SK-N-SH treated with all-trans-retinoic acid at 6 μM for 48 hours (cell line): ENCODE measurements around the gene RPUSD2.

ENCODE experiments used
- ATAC-seq: fragments of 200-7000 bp; cut with Tn5 transposase; 3 replicates; pipeline ENCODE4 v1.9.1; 2020; ENCODE audit warnings: mild to moderate bottlenecking, moderate library complexity
- ARNTL ChIP-seq: fragments of 450-650 bp; formaldehyde crosslinking; IDR thresholded peaks from 2 replicates; pipeline ENCODE4 v1.5.0; 2020; ENCODE audit warnings: low read depth, mild to moderate bottlenecking, moderate library complexity, borderline replicate concordance
- BACH2 ChIP-seq: fragments of 250-450 bp; sonication (Bioruptor Pico); IDR thresholded peaks from 2 replicates; pipeline ENCODE4 v1.9.0; 2021; ENCODE audit warnings: mild to moderate bottlenecking, borderline replicate concordance
- CREB5 ChIP-seq: fragments of 250-450 bp; sonication (Bioruptor Pico); IDR thresholded peaks from 2 replicates; pipeline ENCODE4 v1.5.1; 2020; ENCODE audit warnings: low read depth, mild to moderate bottlenecking, moderate library complexity
- CSDC2 ChIP-seq: fragments of 250-450 bp; sonication (Bioruptor Pico); IDR thresholded peaks from 2 replicates; pipeline ENCODE4 v1.5.0; 2020; ENCODE audit warnings: mild to moderate bottlenecking, moderate library complexity
- CSRNP3 ChIP-seq: fragments of 250-450 bp; sonication (Bioruptor Pico); IDR thresholded peaks from 2 replicates; pipeline ENCODE4 v1.5.1; 2021; ENCODE audit warnings: mild to moderate bottlenecking, moderate library complexity
- ESRRG ChIP-seq: fragments of 250-450 bp; sonication (Bioruptor Pico); IDR thresholded peaks from 2 replicates; pipeline ENCODE4 v1.6.1; 2021; ENCODE audit warnings: mild to moderate bottlenecking
- GLIS3 ChIP-seq: fragments of 250-450 bp; sonication (Bioruptor Pico); IDR thresholded peaks from 2 replicates; pipeline ENCODE4 v1.5.0; 2020; ENCODE audit warnings: mild to moderate bottlenecking, moderate library complexity
- ISL1 ChIP-seq: fragments of 250-450 bp; sonication (Bioruptor Pico); IDR thresholded peaks from 2 replicates; pipeline ENCODE4 v2.1.2; 2022; ENCODE audit warnings: mild to moderate bottlenecking, moderate library complexity
- OSR1 ChIP-seq: fragments of 250-450 bp; sonication (Bioruptor Pico); IDR thresholded peaks from 2 replicates; pipeline ENCODE4 v1.8.0; 2022; ENCODE audit warnings: moderate library complexity, mild to moderate bottlenecking, inconsistent platforms
- PATZ1 ChIP-seq: fragments of 250-450 bp; sonication (Bioruptor Pico); IDR thresholded peaks from 2 replicates; pipeline ENCODE4 v1.8.0; 2020; ENCODE audit warnings: mild to moderate bottlenecking, moderate library complexity, borderline replicate concordance
- POU6F1 ChIP-seq: fragments of 250-450 bp; sonication (Bioruptor Pico); IDR thresholded peaks from 2 replicates; pipeline ENCODE4 v1.8.0; 2021; ENCODE audit warnings: low read depth, mild to moderate bottlenecking, moderate library complexity, borderline replicate concordance
- RARB ChIP-seq: fragments of 250-450 bp; sonication (Bioruptor Pico); IDR thresholded peaks from 2 replicates; pipeline ENCODE4 v1.8.0; 2021; ENCODE audit warnings: mild to moderate bottlenecking, moderate library complexity
- SNAI2 ChIP-seq: fragments of 250-450 bp; sonication (Bioruptor Pico); IDR thresholded peaks from 2 replicates; pipeline ENCODE4 v1.5.0; 2020; ENCODE audit warnings: mild to moderate bottlenecking, moderate library complexity
- TCF4 ChIP-seq: fragments of 250-450 bp; sonication (Bioruptor Pico); IDR thresholded peaks from 2 replicates; pipeline ENCODE4 v1.8.0; 2021; ENCODE audit warnings: mild to moderate bottlenecking, moderate library complexity, borderline replicate concordance
- TSHZ2 ChIP-seq: fragments of 250-450 bp; sonication (Bioruptor Pico); IDR thresholded peaks from 2 replicates; pipeline ENCODE4 v1.5.0; 2020; ENCODE audit warnings: mild to moderate bottlenecking, moderate library complexity
- ZC3H10 ChIP-seq: fragments of 250-450 bp; sonication (Bioruptor Pico); IDR thresholded peaks from 2 replicates; pipeline ENCODE4 v1.5.1; 2021; ENCODE audit warnings: mild to moderate bottlenecking, moderate library complexity
- ZFP3 ChIP-seq: fragments of 250-450 bp; sonication (Bioruptor Pico); IDR thresholded peaks from 2 replicates; pipeline ENCODE4 v1.5.0; 2020; ENCODE audit warnings: mild to moderate bottlenecking, moderate library complexity
- ZFP30 ChIP-seq: fragments of 450-650 bp; formaldehyde crosslinking; IDR thresholded peaks from 2 replicates; pipeline ENCODE4 v1.5.0; 2022; ENCODE audit warnings: mild to moderate bottlenecking, moderate library complexity
- ZNF565 ChIP-seq: fragments of 450-650 bp; formaldehyde crosslinking; conservative IDR thresholded peaks from 2 replicates; pipeline ENCODE4 v1.5.0; 2020; ENCODE audit warnings: low read depth, mild to moderate bottlenecking, moderate library complexity
- ZNF70 ChIP-seq: fragments of 450-650 bp; formaldehyde crosslinking; IDR thresholded peaks from 2 replicates; pipeline ENCODE4 v1.5.0; 2020; ENCODE audit warnings: mild to moderate bottlenecking, moderate library complexity
- ZNF8 ChIP-seq: fragments of 450-650 bp; formaldehyde crosslinking; IDR thresholded peaks from 2 replicates; pipeline ENCODE4 v1.5.0; 2020; ENCODE audit warnings: mild to moderate bottlenecking, moderate library complexity

Gene RPUSD2

GRCh38 chr15:40533763-40534364, 35.2 kb upstream of the RPUSD2 start:
- TF ChIP-seq CREB5 (no peak), CSDC2 (no peak)

GRCh38 chr15:40534371-40534770, 34.7 kb upstream of the RPUSD2 start:
- ATAC-seq, result no peak
- no peak for TF ChIP-seq ISL1 (CRISPR knock-in tag)
- no peak for TF ChIP-seq ESRRG
- no peak for TF ChIP-seq POU6F1 (CRISPR knock-in tag)
- TF ChIP-seq ZNF565 (CRISPR knock-in tag), result no peak
- no peak for TF ChIP-seq CREB5
- no peak for TF ChIP-seq ARNTL (CRISPR knock-in tag)
- TF ChIP-seq ZFP30, result no peak
- TF ChIP-seq TSHZ2, result no peak
- no peak for TF ChIP-seq RARB (CRISPR knock-in tag)
- no peak for TF ChIP-seq ZNF8 (CRISPR knock-in tag)
- TF ChIP-seq PATZ1 (CRISPR knock-in tag), result no peak
- TF ChIP-seq BACH2 (CRISPR knock-in tag), result no peak
- no peak for TF ChIP-seq CSDC2
- TF ChIP-seq GLIS3, result no peak
- no peak for TF ChIP-seq SNAI2 (CRISPR knock-in tag)
- TF ChIP-seq ZFP3 (CRISPR knock-in tag), result no peak
- no peak for TF ChIP-seq TCF4 (CRISPR knock-in tag)
- no peak for TF ChIP-seq ZC3H10 (CRISPR knock-in tag)
- TF ChIP-seq OSR1 (CRISPR knock-in tag), result no peak

More at GRCh38 chr15:40533763-40534364, 35.2 kb upstream of the RPUSD2 start:
- no peak for ATAC-seq

GRCh38 chr15:40536501-40536900, 32.6 kb upstream of the RPUSD2 start:
- peak; percentile 31; the same call in 2 of the 3 replicates for ATAC-seq
- TF ChIP-seq TSHZ2 (no peak), CSDC2 (no peak), TCF4 (CRISPR knock-in tag) (no peak), ZNF8 (CRISPR knock-in tag) (no peak), ZNF565 (CRISPR knock-in tag) (no peak), CSRNP3 (CRISPR knock-in tag) (no peak), ZC3H10 (CRISPR knock-in tag) (no peak), GLIS3 (no peak), CREB5 (no peak), ZNF70 (no peak), ESRRG (no peak)
